HepG2 (cell line): ENCODE data around the gene MTMR3. TPM values are rescaled to one million over a fixed set of nuclear protein-coding genes. Genes with fewer than 3 reads are reported as not detected.

Experiments
- ATAC-seq: fragments of 200-7000 bp; cut with Tn5 transposase; 3 replicates; pipeline ENCODE4 v1.9.1; 2020; ENCODE audit warnings: mild to moderate bottlenecking, moderate library complexity
- BruUV-seq: library from RNA; stranded (reverse); fragments of 400-500 nt; replicated peaks from 2 replicates; lab custom pipeline; 2021; lab: Mats Ljungman, UMichigan
- CTCF ChIA-PET: fragments of 300-600 bp; formaldehyde crosslinking; extraction: SDS; loops from one replicate; lab custom pipeline; 2021; ENCODE audit warnings: low total read pairs, inconsistent platforms, low intra/inter-chr PET ratio; lab: Yijun Ruan, JAX
- POLR2A ChIA-PET: fragments of 350-600 bp; sonication (Branson Sonifier 250); formaldehyde crosslinking; loops from one replicate; lab custom pipeline; 2020; ENCODE audit warnings: antibody characterized with exemption, inconsistent platforms; lab: Yijun Ruan, JAX
- DNase-seq: peaks from one replicate; pipeline ENCODE4 v3.0.0-alpha.2; 2015; ENCODE audit warnings: low spot score
- FAIRE-seq: peaks from 3 replicates; lab custom pipeline; 2011; peaks lifted over from hg19 to GRCh38; lab: Jason Lieb, UNC
- H2AFZ ChIP-seq: one replicate; pipeline ENCODE4 v1.6.1; 2011; ENCODE audit warnings: low read length, inconsistent platforms
- H3K27ac ChIP-seq: fragments of 300-600 bp; 3 replicates; pipeline ENCODE4 v1.8.0; 2011; ENCODE audit warnings: mixed run types, mild to moderate bottlenecking, mixed read lengths, low read length, inconsistent platforms; ENCODE audit not compliant: insufficient read depth; ENCODE audit errors: extremely low read length
- H3K27me3 ChIP-seq, 2 experiments: fragments of 200-600 bp in 1 of 2; 2 replicates in 1 of 2; 3 replicates in 1 of 2; pipeline versions ENCODE4 v1.6.0 to v1.8.0; 2011; ENCODE audit warnings: low read length in 2 of 2, mild to moderate bottlenecking in 2 of 2, moderate library complexity in 2 of 2, inconsistent platforms in 1 of 2; ENCODE audit not compliant: insufficient read depth in 2 of 2, control insufficient read depth in 1 of 2
- H3K36me3 ChIP-seq, 2 experiments: fragments of 200-600 bp in 1 of 2; replicated peaks in 1 of 2; 2 replicates in 1 of 2; 3 replicates in 1 of 2; pipeline versions ENCODE4 v1.5.1 to v1.8.0; 2011; ENCODE audit warnings: low read length in 2 of 2, inconsistent platforms in 1 of 2; ENCODE audit not compliant: insufficient read depth in 2 of 2, control insufficient read depth in 1 of 2
- H3K4me1 ChIP-seq: 2 replicates; pipeline ENCODE4 v1.5.1; 2012; ENCODE audit warnings: low read length, inconsistent platforms; ENCODE audit not compliant: insufficient read depth
- H3K4me2 ChIP-seq: 2 replicates; pipeline ENCODE4 v1.6.0; 2011; ENCODE audit warnings: low read depth, low read length, inconsistent platforms
- H3K4me3 ChIP-seq, 3 experiments: fragments of 200-600 bp in 1 of 3; sonication (generic), shearing (Covaris generic) in 1 of 3; replicated peaks in 1 of 3; 2 replicates each; pipeline ENCODE4 v1.5.1; 2011 to 2016; ENCODE audit warnings: low read length in 3 of 3, inconsistent platforms in 2 of 3, low read depth in 2 of 3, mild to moderate bottlenecking in 2 of 3, control low read depth in 1 of 3, mixed read lengths in 1 of 3; ENCODE audit not compliant: insufficient read depth in 1 of 3
- H3K79me2 ChIP-seq: one replicate; pipeline ENCODE4 v1.6.1; 2011; ENCODE audit warnings: low read length, inconsistent platforms; ENCODE audit not compliant: insufficient read depth
- H3K9ac ChIP-seq: 2 replicates; pipeline ENCODE4 v1.6.0; 2011; ENCODE audit warnings: mild to moderate bottlenecking, low read depth, low read length, inconsistent platforms; ENCODE audit not compliant: insufficient read depth
- H3K9me3 ChIP-seq: 2 replicates; pipeline ENCODE4 v1.5.1; 2012; ENCODE audit warnings: mild to moderate bottlenecking, low read length
- H4K20me1 ChIP-seq: 2 replicates; pipeline ENCODE4 v1.6.0; 2011; ENCODE audit warnings: inconsistent platforms, mild to moderate bottlenecking, low read length, moderate library complexity; ENCODE audit not compliant: insufficient read depth
- ASH2L ChIP-seq: fragments of 300-600, 200-600 bp; sonication (generic); IDR thresholded peaks from 2 replicates; pipeline ENCODE4 v1.7.0; 2017; ENCODE audit warnings: low read depth, mild to moderate bottlenecking, moderate library complexity, mixed read lengths, low read length; ENCODE audit not compliant: insufficient read length
- FOSL2 ChIP-seq: sonication (generic); formaldehyde crosslinking; IDR thresholded peaks from 2 replicates; pipeline ENCODE4 v1.4.0; 2020; ENCODE audit warnings: missing genetic modification reagents
- LBX2 ChIP-seq: sonication (generic); formaldehyde crosslinking; IDR thresholded peaks from 2 replicates; pipeline ENCODE4 v1.5.0; 2020; ENCODE audit warnings: missing genetic modification reagents, mild to moderate bottlenecking, borderline replicate concordance
- TAF15 ChIP-seq: fragments of 200-400 bp; formaldehyde crosslinking; IDR thresholded peaks from one replicate; pipeline ENCODE4 v1.6.1; 2018; ENCODE audit warnings: mild to moderate bottlenecking, low read depth, low read length; ENCODE audit not compliant: poor library complexity, severe bottlenecking
- TFE3 ChIP-seq: IDR thresholded peaks from 2 replicates; pipeline ENCODE4 v1.6.1; 2016
- ZNF484 ChIP-seq: sonication (generic); formaldehyde crosslinking; IDR thresholded peaks from 2 replicates; pipeline ENCODE4 v1.5.1; 2020; ENCODE audit warnings: mild to moderate bottlenecking, low read depth, missing genetic modification reagents, borderline replicate concordance
- WGBS: methylation state at CpG from one replicate; pipeline ENCODE4 v1.1.6; 2017; ENCODE audit warnings: low lambda C conversion rate; 5-methylcytosine and 5-hydroxymethylcytosine counted together
- in situ Hi-C: cut with HindIII; loops from 2 replicates; pipeline ENCODE4 v1.10.0; 2017; ENCODE audit warnings: low pct_unique_long_range_greater_than_20kb; ENCODE audit not compliant: extremely low pct_ligation_motif_present
- intact Hi-C: fragments of 100-400 bp; cut with micrococcal nuclease; formaldehyde crosslinking; loops from one replicate; pipeline ENCODE4 v1.10.0; 2022; ENCODE audit not compliant: unreplicated experiment
- polyA plus RNA-seq, 8 experiments: library from polyadenylated mRNA; depleted of rRNA in 3 of 8; stranded (reverse) in 7 of 8; unstranded in 1 of 8; fragments of >200 nt; fragmentation: Illumina TruSeq in 4 of 8; extraction: Trizol in 4 of 8; gene quantifications; 2 replicates each; pipeline versions ENCODE4 v1.2.1 to v1.2.3, GENCODE V29; 2011 to 2016; ENCODE audit warnings: low read depth in 4 of 8, missing spikeins in 1 of 8, mixed read lengths in 1 of 8; ENCODE audit not compliant: insufficient read depth in 1 of 8
- total RNA-seq, 5 experiments: library from RNA; depleted of rRNA; stranded (reverse); fragments of >200 nt; fragmentation: Illumina TruSeq; extraction: Trizol; gene quantifications; 2 replicates each; pipeline ENCODE4 v1.2.3, GENCODE V29; 2016; ENCODE audit warnings: low read depth in 1 of 5

The MTMR3 gene
- total and polyA plus RNA-seq, 2 of the 13 experiments (the other 11 are each of a cell fraction or from before 2014, with no cell fraction given) = 12.6 to 24.8 TPM

GRCh38 chr22:30043161-30043560, 160.2 kb downstream of the MTMR3 start:
- in situ Hi-C loops = no loop called here
- H2AFZ ChIP-seq = no peak overlapping the region
- no TSS peak for BruUV-seq
- ChIA-PET CTCF (no interaction called here), POLR2A (no interaction called here)
- no peak overlapping the region for H3K9ac ChIP-seq
- no peak for ATAC-seq
- 10% methylated on average over 4 of the region's 4 CpGs for WGBS
- no peaks in the 10 kb centered on the region for H3K36me3 ChIP-seq
- H3K4me3 ChIP-seq = no peak overlapping the region
- H3K27me3 ChIP-seq = peaks cover 3 to 25% of the 10 kb centered on the region in 2 experiments; a peak in 3 of 5 replicates
- intact Hi-C loops = no loop called here
- peaks cover 15% of the 10 kb centered on the region for H3K4me1 ChIP-seq
- FAIRE-seq = no peak
- H3K4me2 ChIP-seq = no peak overlapping the region
- H3K79me2 ChIP-seq = no peaks in the 10 kb centered on the region
- no peak for DNase-seq
- no peak overlapping the region for H3K27ac ChIP-seq
- H4K20me1 ChIP-seq = no peaks in the 10 kb centered on the region
- H3K9me3 ChIP-seq = no peaks in the 10 kb centered on the region
- TF ChIP-seq LBX2 = no peak
- TF ChIP-seq ASH2L = no peak
- no peak for TF ChIP-seq ZNF484 (CRISPR knock-in tag)

GRCh38 chr22:30044369-30044768, 161.4 kb downstream of the MTMR3 start:
- 0 out of 2 replicates have a peak overlapping the region, but pooled peaks have one; percentile 6 for H3K4me2 ChIP-seq

More at GRCh38 chr22:30044369-30044768, 161.4 kb downstream of the MTMR3 start:
- TF ChIP-seq TFE3 (CRISPR knock-in tag) (0 out of 2 replicates have a peak, but pooled peaks have one; percentile 21), FOSL2 (peak; percentile 43; the same call in 1 of the 2 replicates), TAF15 (no peak)
- TF ChIP-seq, all 625 proteins: peak for 2
- DNase-seq (peak; percentile 34), FAIRE-seq (no peak), ATAC-seq (no peak; the same call in 2 of the 3 replicates)
- Histone ChIP-seq H3K4me1 (peaks cover 15% of the 10 kb centered on the region), H3K9me3 (no peaks in the 10 kb centered on the region), H3K27me3 (peaks cover 3 to 25% of the 10 kb centered on the region in 2 experiments; a peak in 4 of 5 replicates), H3K9ac (no peak overlapping the region), H3K79me2 (no peaks in the 10 kb centered on the region), H3K36me3 (no peaks in the 10 kb centered on the region), H2AFZ (no peak overlapping the region), H3K4me3 (no peak overlapping the region), H4K20me1 (no peaks in the 10 kb centered on the region), H3K27ac (no peak overlapping the region)
- in situ Hi-C loops = no loop called here
- intact Hi-C loops = no loop called here
- ChIA-PET CTCF (no interaction called here), POLR2A (interaction anchor here (0.8 kb wide), 1 partner anchor 140 kb away, joined by 3 read pairs; no protein-coding TSS in a partner anchor)
- 2% methylated on average over 3 of the region's 3 CpGs for WGBS
- BruUV-seq = no TSS peak
